Measurements from ENCODE around the gene HELZ. TPM values are rescaled to one million over a fixed set of nuclear protein-coding genes. Genes with fewer than 3 reads are reported as not detected.
A peak's percentile ranks its signal among the peaks of the same experiment; 100 is the strongest.

HELZ gene
- polyA plus RNA-seq, 3 donors, result 24.8 to 44.1 (median 39.9) TPM

DNA sequence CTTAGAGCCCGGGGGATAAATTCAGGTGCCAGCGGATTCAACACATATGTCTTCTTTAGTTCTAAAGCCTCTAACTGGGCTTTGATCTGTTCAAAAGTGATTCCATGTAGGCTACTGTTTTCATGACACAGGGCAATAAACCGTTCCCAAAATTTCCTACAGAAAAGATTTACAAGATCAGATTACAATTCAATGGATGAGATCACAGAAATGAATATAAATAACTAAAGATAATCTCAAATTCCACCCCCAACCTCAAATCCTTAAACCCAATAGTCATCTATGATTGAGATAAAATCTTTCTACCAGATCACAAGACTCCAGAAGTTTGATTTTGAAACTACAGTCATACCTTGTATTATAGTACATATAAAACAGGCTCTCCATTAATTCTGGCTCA, 116.3 kb downstream of the HELZ start:
- Histone ChIP-seq H3K4me2 (replicated peaks; ENCODE audit: extremely low read depth, low read length, poor library complexity, severe bottlenecking) (no peak overlapping the region), H3K4me3 (replicated peaks in 1 of 3; ENCODE audit: low read depth in 2 of 3, low read length in 3 of 3) (no peak overlapping the region), H4K20me1 (ENCODE audit: insufficient read depth, low read length) (peaks cover 28% of the 10 kb centered on the region), H3K9ac (ENCODE audit: insufficient read depth, low read length, poor library complexity, severe bottlenecking) (no peak overlapping the region), H3K27me3 (ENCODE audit: control insufficient read depth in 2 of 2, insufficient read depth in 2 of 2, low read length in 2 of 2) (no peaks in the 10 kb centered on the region), H3K9me3 (replicated peaks in 1 of 2; ENCODE audit: control insufficient read depth in 1 of 2, insufficient read depth in 1 of 2, low read length in 2 of 2) (no peaks in the 10 kb centered on the region), H3K79me2 (ENCODE audit: insufficient read depth, low read length) (peaks cover 7% of the 10 kb centered on the region), H3K27ac (ENCODE audit: low read depth in 1 of 2, low read length in 2 of 2) (no peak overlapping the region), H2AFZ (ENCODE audit: insufficient read depth, low read depth, low read length, poor library complexity, severe bottlenecking) (no peak overlapping the region), H3K36me3 (replicated peaks in 1 of 2; ENCODE audit: control insufficient read depth in 1 of 2, insufficient read depth in 2 of 2, low read length in 2 of 2) (peaks cover 46 to 88% of the 10 kb centered on the region in 2 donors), H3K4me1 (ENCODE audit: control insufficient read depth in 1 of 2, insufficient read depth in 2 of 2, low read length in 2 of 2) (peaks cover 0 to 7% of the 10 kb centered on the region in 2 donors)
- H3K36me3 Mint-ChIP-seq, result peaks cover 43 to 62% of the 10 kb centered on the region in 2 donors
- peak overlapping the region in 1 of 7 donors; percentile 5 for H3K27ac Mint-ChIP-seq
- 100% methylated on average over 1 of the region's 3 CpGs for WGBS (ENCODE audit: insufficient coverage)
- H3K9me3 Mint-ChIP-seq, result no peaks in the 10 kb centered on the region
- H3K4me1 Mint-ChIP-seq, result peaks cover 8% of the 10 kb centered on the region
- TF ChIP-seq, protein P1, sequence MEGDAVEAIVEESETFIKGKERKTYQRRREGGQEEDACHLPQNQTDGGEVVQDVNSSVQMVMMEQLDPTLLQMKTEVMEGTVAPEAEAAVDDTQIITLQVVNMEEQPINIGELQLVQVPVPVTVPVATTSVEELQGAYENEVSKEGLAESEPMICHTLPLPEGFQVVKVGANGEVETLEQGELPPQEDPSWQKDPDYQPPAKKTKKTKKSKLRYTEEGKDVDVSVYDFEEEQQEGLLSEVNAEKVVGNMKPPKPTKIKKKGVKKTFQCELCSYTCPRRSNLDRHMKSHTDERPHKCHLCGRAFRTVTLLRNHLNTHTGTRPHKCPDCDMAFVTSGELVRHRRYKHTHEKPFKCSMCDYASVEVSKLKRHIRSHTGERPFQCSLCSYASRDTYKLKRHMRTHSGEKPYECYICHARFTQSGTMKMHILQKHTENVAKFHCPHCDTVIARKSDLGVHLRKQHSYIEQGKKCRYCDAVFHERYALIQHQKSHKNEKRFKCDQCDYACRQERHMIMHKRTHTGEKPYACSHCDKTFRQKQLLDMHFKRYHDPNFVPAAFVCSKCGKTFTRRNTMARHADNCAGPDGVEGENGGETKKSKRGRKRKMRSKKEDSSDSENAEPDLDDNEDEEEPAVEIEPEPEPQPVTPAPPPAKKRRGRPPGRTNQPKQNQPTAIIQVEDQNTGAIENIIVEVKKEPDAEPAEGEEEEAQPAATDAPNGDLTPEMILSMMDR (IDR thresholded peaks at IDR 0.05), result no peak
- no peak overlapping the region for H3K4me3 Mint-ChIP-seq
- DNase-seq, result no peak
- intact Hi-C loops (cut with micrococcal nuclease), result no loop called here
- peaks cover 0 to 2% (median 0%) of the 10 kb centered on the region in 3 donors for H3K27me3 Mint-ChIP-seq (ENCODE audit: low read depth in 3 of 3)

DNA sequence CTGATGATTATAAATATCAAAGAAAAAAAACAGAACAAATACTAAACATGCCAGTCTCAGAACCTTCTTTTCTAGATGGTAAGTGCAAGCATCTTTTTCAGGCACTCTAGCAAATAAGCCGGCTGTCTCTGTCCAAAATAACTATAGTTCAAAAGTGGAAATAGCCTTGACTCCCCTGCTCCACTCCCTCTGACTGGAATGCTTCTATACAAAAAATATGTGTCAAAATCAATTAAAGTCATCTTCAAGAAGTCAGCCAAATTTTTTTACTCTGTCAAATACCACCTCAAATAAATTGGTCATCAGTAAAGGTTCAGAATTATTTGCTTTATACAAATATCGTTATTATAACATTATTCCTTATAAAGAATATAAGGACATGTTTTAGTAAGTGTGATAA, 117.1 kb downstream of the HELZ start:
- intact Hi-C loops (cut with micrococcal nuclease), result no loop called here
- peak overlapping the region in 1 of 7 donors; percentile 36 for H3K27ac Mint-ChIP-seq
- no peak overlapping the region for H3K27ac ChIP-seq (ENCODE audit: low read depth in 1 of 2, low read length in 2 of 2)
- H2AFZ ChIP-seq (ENCODE audit: insufficient read depth, low read depth, low read length, poor library complexity, severe bottlenecking), result no peak overlapping the region
- H4K20me1 ChIP-seq (ENCODE audit: insufficient read depth, low read length), result peaks cover 32% of the 10 kb centered on the region
- peaks cover 0 to 2% (median 0%) of the 10 kb centered on the region in 3 donors for H3K27me3 Mint-ChIP-seq (ENCODE audit: low read depth in 3 of 3)
- H3K79me2 ChIP-seq (ENCODE audit: insufficient read depth, low read length), result peaks cover 7% of the 10 kb centered on the region
- peaks cover 8% of the 10 kb centered on the region for H3K4me1 Mint-ChIP-seq
- H3K4me1 ChIP-seq (ENCODE audit: control insufficient read depth in 1 of 2, insufficient read depth in 2 of 2, low read length in 2 of 2), result peaks cover 0 to 7% of the 10 kb centered on the region in 2 donors
- H3K27me3 ChIP-seq (ENCODE audit: control insufficient read depth in 2 of 2, insufficient read depth in 2 of 2, low read length in 2 of 2), result no peaks in the 10 kb centered on the region
- 100% methylated on average over 1 of the region's 2 CpGs for WGBS (ENCODE audit: insufficient coverage)
- no peaks in the 10 kb centered on the region for H3K9me3 Mint-ChIP-seq
- H3K4me3 Mint-ChIP-seq, result no peak overlapping the region
- peaks cover 41 to 59% of the 10 kb centered on the region in 2 donors for H3K36me3 Mint-ChIP-seq
- no peaks in the 10 kb centered on the region for H3K9me3 ChIP-seq (replicated peaks in 1 of 2; ENCODE audit: control insufficient read depth in 1 of 2, insufficient read depth in 1 of 2, low read length in 2 of 2)
- TF ChIP-seq, protein P1 (IDR thresholded peaks at IDR 0.05), result no peak
- no peak overlapping the region for H3K9ac ChIP-seq (ENCODE audit: insufficient read depth, low read length, poor library complexity, severe bottlenecking)
- no peak for DNase-seq
- no peak overlapping the region for H3K4me2 ChIP-seq (replicated peaks; ENCODE audit: extremely low read depth, low read length, poor library complexity, severe bottlenecking)
- H3K4me3 ChIP-seq (replicated peaks in 1 of 3; ENCODE audit: low read depth in 2 of 3, low read length in 3 of 3), result no peak overlapping the region
- H3K36me3 ChIP-seq (replicated peaks in 1 of 2; ENCODE audit: control insufficient read depth in 1 of 2, insufficient read depth in 2 of 2, low read length in 2 of 2), result peaks cover 50 to 88% of the 10 kb centered on the region in 2 donors

Data from CD14-positive monocyte (primary cell).